Bronchial epithelial cell (primary cell): ENCODE measurements around the gene CAMTA1. TPM values are rescaled to one million over a fixed set of nuclear protein-coding genes. Genes with fewer than 3 reads are reported as not detected.

Source experiments
- DNase-seq: peaks from one replicate; pipeline ENCODE4 v3.0.0-alpha.2; 2010; ENCODE audit warnings: low read depth
- FAIRE-seq: peaks from 2 replicates; lab custom pipeline; 2011; peaks lifted over from hg19 to GRCh38; lab: Jason Lieb, UNC
- H3K27me3 ChIP-seq: 2 replicates; pipeline ENCODE4 v1.5.1; 2011; ENCODE audit warnings: low read length; ENCODE audit not compliant: control insufficient read depth, insufficient read depth
- H3K36me3 ChIP-seq: 2 replicates; pipeline ENCODE4 v1.5.1; 2011; ENCODE audit warnings: low read length; ENCODE audit not compliant: control insufficient read depth, insufficient read depth
- H3K4me3 ChIP-seq: 2 replicates; pipeline ENCODE4 v1.5.1; 2011; ENCODE audit warnings: mild to moderate bottlenecking, low read depth, low read length, control low read depth
- total RNA-seq: library from RNA; depleted of rRNA; stranded (reverse); fragments of >200 nt; gene quantifications from 2 replicates; pipeline ENCODE4 v1.2.1, GENCODE V29; 2014
- TF ChIP-seq, protein P1 (sequence below): IDR thresholded peaks from 2 replicates; pipeline ENCODE4 v1.5.1; 2011; ENCODE audit warnings: mild to moderate bottlenecking, moderate library complexity, low read length, control low read depth, inconsistent platforms; ENCODE audit not compliant: insufficient read depth, severe bottlenecking

The CAMTA1 gene
- total RNA-seq, 1 donor from 2014 or later, result 68.2 TPM

DNA sequence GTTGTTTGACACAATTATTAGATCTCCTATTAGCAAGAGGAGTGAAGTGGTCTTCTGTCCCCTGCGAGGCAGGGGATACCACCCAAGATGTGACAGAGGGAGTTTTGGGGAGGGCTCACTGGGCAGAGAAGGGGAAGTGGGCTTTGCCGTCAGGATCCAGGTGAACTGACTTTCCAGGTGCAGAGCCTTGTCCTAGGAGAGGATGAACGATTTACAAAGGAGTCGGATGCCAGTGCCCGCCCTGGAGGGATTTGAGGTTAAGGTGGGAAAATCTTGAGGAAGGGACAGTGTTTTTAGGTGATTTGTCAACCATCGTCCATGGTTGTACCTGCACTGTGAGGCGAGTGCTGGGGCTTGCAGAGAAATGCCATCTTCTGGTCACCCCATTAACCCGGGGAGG is 201.0 kb downstream of the CAMTA1 start:
- FAIRE-seq (no peak), DNase-seq (no peak)
- TF ChIP-seq, protein P1, sequence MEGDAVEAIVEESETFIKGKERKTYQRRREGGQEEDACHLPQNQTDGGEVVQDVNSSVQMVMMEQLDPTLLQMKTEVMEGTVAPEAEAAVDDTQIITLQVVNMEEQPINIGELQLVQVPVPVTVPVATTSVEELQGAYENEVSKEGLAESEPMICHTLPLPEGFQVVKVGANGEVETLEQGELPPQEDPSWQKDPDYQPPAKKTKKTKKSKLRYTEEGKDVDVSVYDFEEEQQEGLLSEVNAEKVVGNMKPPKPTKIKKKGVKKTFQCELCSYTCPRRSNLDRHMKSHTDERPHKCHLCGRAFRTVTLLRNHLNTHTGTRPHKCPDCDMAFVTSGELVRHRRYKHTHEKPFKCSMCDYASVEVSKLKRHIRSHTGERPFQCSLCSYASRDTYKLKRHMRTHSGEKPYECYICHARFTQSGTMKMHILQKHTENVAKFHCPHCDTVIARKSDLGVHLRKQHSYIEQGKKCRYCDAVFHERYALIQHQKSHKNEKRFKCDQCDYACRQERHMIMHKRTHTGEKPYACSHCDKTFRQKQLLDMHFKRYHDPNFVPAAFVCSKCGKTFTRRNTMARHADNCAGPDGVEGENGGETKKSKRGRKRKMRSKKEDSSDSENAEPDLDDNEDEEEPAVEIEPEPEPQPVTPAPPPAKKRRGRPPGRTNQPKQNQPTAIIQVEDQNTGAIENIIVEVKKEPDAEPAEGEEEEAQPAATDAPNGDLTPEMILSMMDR, result no peak
- no peaks in the 10 kb centered on the region for H3K27me3 ChIP-seq
- no peak overlapping the region for H3K4me3 ChIP-seq
- no peaks in the 10 kb centered on the region for H3K36me3 ChIP-seq

- Histone ChIP-seq H3K27me3 (no peaks in the 10 kb centered on the region), H3K36me3 (no peaks in the 10 kb centered on the region), H3K4me3 (no peak overlapping the region)
- FAIRE-seq, result no peak
- TF ChIP-seq, protein P1, result no peak
- DNase-seq, result no peak
Observed at GRCh38 chr1:6987940-6988339, 202.7 kb downstream of the CAMTA1 start.

- DNase-seq, result no peak
- H3K27me3 ChIP-seq, result no peaks in the 10 kb centered on the region
- TF ChIP-seq, protein P1, result no peak
- no peaks in the 10 kb centered on the region for H3K36me3 ChIP-seq
- FAIRE-seq, result no peak
- no peak overlapping the region for H3K4me3 ChIP-seq
Observed at GRCh38 chr1:6988796-6989195, 203.5 kb downstream of the CAMTA1 start.

GRCh38 chr1:6989212-6990159 is 204.2 kb downstream of the CAMTA1 start:
- DNase-seq, result no peak
- Histone ChIP-seq H3K27me3 (no peaks in the 10 kb centered on the region), H3K36me3 (no peaks in the 10 kb centered on the region), H3K4me3 (no peak overlapping the region)
- no peak for FAIRE-seq
- TF ChIP-seq, protein P1, result no peak

DNA sequence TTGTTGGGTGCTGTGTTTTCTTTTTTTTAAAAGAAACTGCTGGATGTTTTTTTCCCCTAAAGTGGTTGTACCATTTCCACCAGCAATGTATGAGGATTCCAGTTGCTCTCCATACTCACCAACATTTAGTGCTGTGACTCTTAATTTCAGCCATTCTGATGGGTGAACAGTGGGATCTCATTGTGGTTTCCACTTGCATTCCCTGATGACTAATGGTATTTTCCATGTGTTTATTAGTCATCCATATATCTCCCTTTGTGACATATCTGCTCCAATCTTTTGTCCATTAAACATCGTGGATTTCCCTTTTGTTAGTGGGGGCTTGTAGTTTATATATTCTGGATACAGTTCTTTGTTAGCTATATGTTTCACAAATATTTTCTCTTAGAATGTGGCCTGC is 206.0 kb downstream of the CAMTA1 start:
- no peaks in the 10 kb centered on the region for H3K27me3 ChIP-seq
- FAIRE-seq (no peak), DNase-seq (peak; percentile 84)
- no peak overlapping the region for H3K4me3 ChIP-seq
- H3K36me3 ChIP-seq, result no peaks in the 10 kb centered on the region
- TF ChIP-seq, protein P1, result no peak
